ENCODE measurements around the gene DSC1. TPM values are rescaled to one million over a fixed set of nuclear protein-coding genes. Genes with fewer than 3 reads are reported as not detected.

The DSC1 gene
- total and polyA plus RNA-seq, 2 of the 13 experiments (the other 11 are each of a cell fraction or from before 2014, with no cell fraction given), result not detected

DNA sequence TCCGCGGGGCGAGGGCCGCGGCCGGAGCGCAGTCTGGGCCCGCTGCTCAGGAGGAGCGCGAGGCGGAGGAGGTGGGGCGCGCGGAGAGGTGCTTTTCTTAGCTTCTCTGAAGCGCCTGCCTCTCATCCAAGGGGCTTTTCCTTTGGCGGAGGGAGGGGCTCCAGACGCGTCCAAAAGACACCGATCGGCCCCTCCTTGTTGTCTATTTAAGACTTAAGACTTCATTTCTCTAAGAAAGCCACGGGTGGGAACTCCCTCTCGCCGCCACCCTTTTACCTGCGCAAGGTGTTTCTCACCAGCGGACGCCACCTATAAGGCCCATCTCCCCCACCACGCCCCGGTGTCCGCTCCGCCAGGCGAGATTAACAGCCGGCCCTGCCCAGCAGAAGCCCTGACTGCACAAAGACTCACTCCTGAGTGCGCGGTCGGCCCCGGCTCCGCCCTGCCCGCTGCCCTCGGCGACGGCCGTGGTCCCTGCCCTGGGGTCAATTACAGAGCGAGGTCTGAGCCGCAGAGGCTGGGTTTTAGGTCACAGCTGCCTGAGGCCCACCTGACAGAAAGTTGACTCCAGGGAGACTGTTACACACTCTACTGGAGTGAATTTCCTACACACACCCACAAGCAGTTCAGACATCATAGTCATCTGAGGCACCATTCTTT, 60.5 kb downstream of the DSC1 start, which contains the start of gene DSC2 (continued):
- TF ChIP-seq ATF6 (CRISPR knock-in tag; conservative IDR thresholded peaks at IDR 0.05) (no peak), HNF4G (IDR thresholded peaks at IDR 0.05; ENCODE audit: borderline replicate concordance, low read depth, low read length) (0 out of 2 replicates have a peak, but pooled peaks have one; percentile 16), HNF4G (CRISPR knock-in tag; IDR thresholded peaks at IDR 0.05; ENCODE audit: borderline replicate concordance, low read depth) (0 out of 2 replicates have a peak, but pooled peaks have one; percentile 62), MIER2 (CRISPR knock-in tag; IDR thresholded peaks at IDR 0.05) (no peak), ZNF710 (CRISPR knock-in tag; IDR thresholded peaks at IDR 0.05; ENCODE audit: borderline replicate concordance) (no peak), ZNF430 (CRISPR knock-in tag; IDR thresholded peaks at IDR 0.05) (0 out of 2 replicates have a peak, but pooled peaks have one; percentile 48), ELF1 (CRISPR knock-in tag; IDR thresholded peaks at IDR 0.05) (peak; percentile 45; the same call in 1 of the 2 replicates), ZNF773 (CRISPR knock-in tag; IDR thresholded peaks at IDR 0.05; ENCODE audit: borderline replicate concordance) (no peak), ZNF550 (CRISPR knock-in tag; IDR thresholded peaks at IDR 0.05; ENCODE audit: borderline replicate concordance) (no peak), ZNF639 (CRISPR knock-in tag; conservative IDR thresholded peaks at IDR 0.05) (no peak), ZBTB8A (CRISPR knock-in tag; IDR thresholded peaks at IDR 0.05; ENCODE audit: borderline replicate concordance, low read depth) (no peak), ZNF576 (CRISPR knock-in tag; IDR thresholded peaks at IDR 0.05) (no peak), KDM2A (CRISPR knock-in tag; IDR thresholded peaks at IDR 0.05; ENCODE audit: borderline replicate concordance, low read depth) (peak; percentile 76), SMAD3 (CRISPR knock-in tag; IDR thresholded peaks at IDR 0.05) (peak; percentile 58; the same call in 1 of the 2 replicates), KLF12 (CRISPR knock-in tag; IDR thresholded peaks at IDR 0.05; ENCODE audit: borderline replicate concordance) (peak; percentile 64), AHR (CRISPR knock-in tag; IDR thresholded peaks at IDR 0.05) (peak; percentile 33; the same call in 1 of the 2 replicates)

Measured in HepG2 (cell line).